Neural cell (in vitro differentiated cells): ENCODE data around the gene ERGIC3. TPM values are rescaled to one million over a fixed set of nuclear protein-coding genes. Genes with fewer than 3 reads are reported as not detected.

Source experiments
- H2AFZ ChIP-seq: fragments of 200-600, 300-800 bp; sonication (generic), shearing (Covaris generic); 2 replicates; pipeline ENCODE4 v1.6.0; 2014; ENCODE audit warnings: low read depth, mild to moderate bottlenecking, antibody characterized with exemption, low read length, moderate library complexity
- H3F3A ChIP-seq: fragments of 200-600 bp; shearing (Covaris generic); 2 replicates; pipeline ENCODE4 v1.6.1; 2016; ENCODE audit warnings: mild to moderate bottlenecking, moderate library complexity, mixed read lengths, antibody characterized with exemption, low read length; ENCODE audit not compliant: insufficient read depth, poor library complexity, severe bottlenecking
- H3K27ac ChIP-seq: fragments of 200-600, 300-800 bp; sonication (generic), shearing (Covaris generic); 2 replicates; pipeline ENCODE4 v1.5.1; 2014; ENCODE audit warnings: mild to moderate bottlenecking, low read length, moderate library complexity
- H3K27me3 ChIP-seq: fragments of 300-800, 200-600 bp; sonication (generic), shearing (Covaris generic); 2 replicates; pipeline ENCODE4 v1.6.0; 2014; ENCODE audit warnings: mild to moderate bottlenecking, low read depth, low read length, moderate library complexity; ENCODE audit not compliant: insufficient read depth
- H3K36me3 ChIP-seq: fragments of 300-800, 200-600 bp; sonication (generic), shearing (Covaris generic); 2 replicates; pipeline ENCODE4 v1.5.1; 2014; ENCODE audit warnings: mild to moderate bottlenecking, antibody characterized with exemption, low read length, moderate library complexity; ENCODE audit not compliant: insufficient read depth
- H3K4me2 ChIP-seq: fragments of 300-800, 200-600 bp; sonication (generic), shearing (Covaris generic); 2 replicates; pipeline ENCODE4 v1.6.0; 2014; ENCODE audit warnings: mild to moderate bottlenecking, low read length
- H3K4me3 ChIP-seq: fragments of 300-800, 200-600 bp; sonication (generic), shearing (Covaris generic); 2 replicates; pipeline ENCODE4 v1.5.1; 2014; ENCODE audit warnings: mild to moderate bottlenecking, low read length, moderate library complexity
- H3K79me2 ChIP-seq: fragments of 200-600 bp; shearing (Covaris generic); replicated peaks from 2 replicates; pipeline ENCODE4 v1.6.0; 2014; ENCODE audit warnings: mild to moderate bottlenecking, low read length, moderate library complexity; ENCODE audit not compliant: insufficient read depth
- H3K9ac ChIP-seq: fragments of 300-800, 200-600 bp; sonication (generic), shearing (Covaris generic); 2 replicates; pipeline ENCODE4 v1.6.1; 2016; ENCODE audit warnings: mild to moderate bottlenecking, low read length, mixed read lengths
- H3K9me2 ChIP-seq: fragments of 200-600 bp; shearing (Covaris generic); 2 replicates; pipeline ENCODE4 v1.6.1; 2016; ENCODE audit warnings: mild to moderate bottlenecking, low read length, mixed read lengths; ENCODE audit not compliant: insufficient read depth
- H3K9me3 ChIP-seq: fragments of 200-600, 300-800 bp; sonication (generic), shearing (Covaris generic); 2 replicates; pipeline ENCODE4 v1.6.1; 2016; ENCODE audit warnings: mild to moderate bottlenecking, mixed run types, low read length, moderate library complexity, mixed read lengths
- H4K20me1 ChIP-seq: fragments of 200-600 bp; shearing (Covaris generic); 2 replicates; pipeline ENCODE4 v1.6.1; 2016; ENCODE audit warnings: mild to moderate bottlenecking, mixed run types; ENCODE audit not compliant: insufficient read depth
- EP300 ChIP-seq: fragments of 450-650 bp; conservative IDR thresholded peaks from 2 replicates; pipeline ENCODE4 v1.6.1; 2014; ENCODE audit warnings: antibody characterized with exemption, mild to moderate bottlenecking, moderate library complexity; ENCODE audit not compliant: poor library complexity, severe bottlenecking
- EZH2 ChIP-seq: fragments of 200-600, 300-800 bp; shearing (Covaris generic), sonication (generic); IDR thresholded peaks from 2 replicates; pipeline ENCODE4 v1.6.1; 2014; ENCODE audit warnings: antibody characterized with exemption, low read length, borderline replicate concordance, mild to moderate bottlenecking; ENCODE audit not compliant: insufficient read depth, poor library complexity, severe bottlenecking
- MXI1 ChIP-seq: fragments of 450-650 bp; conservative IDR thresholded peaks from 2 replicates; pipeline ENCODE4 v1.6.1; 2014; ENCODE audit warnings: antibody characterized with exemption, mild to moderate bottlenecking; ENCODE audit not compliant: poor library complexity, severe bottlenecking
- POLR2AphosphoS5 ChIP-seq: IDR thresholded peaks from 2 replicates; pipeline ENCODE4 v1.6.1; 2012
- RAD21 ChIP-seq: fragments of 450-650 bp; conservative IDR thresholded peaks from 2 replicates; pipeline ENCODE4 v1.6.1; 2014; ENCODE audit warnings: antibody characterized with exemption, mild to moderate bottlenecking, moderate library complexity
- SMC3 ChIP-seq: fragments of 450-650 bp; conservative IDR thresholded peaks from 2 replicates; pipeline ENCODE4 v1.6.1; 2014; ENCODE audit warnings: antibody characterized with exemption, mild to moderate bottlenecking, moderate library complexity; ENCODE audit not compliant: poor library complexity
- TAF1 ChIP-seq: IDR thresholded peaks from 2 replicates; pipeline ENCODE4 v1.6.1; 2012; ENCODE audit warnings: low read depth
- polyA plus RNA-seq: library from polyadenylated mRNA; depleted of rRNA; stranded (reverse); fragments of >200 nt; gene quantifications from 2 replicates; pipeline ENCODE4 v1.2.3, GENCODE V29; 2014
- TF ChIP-seq, protein P1 (sequence below): fragments of 450-650 bp; IDR thresholded peaks from 2 replicates; pipeline ENCODE4 v1.5.1; 2014; ENCODE audit warnings: antibody characterized with exemption, mild to moderate bottlenecking, moderate library complexity; ENCODE audit not compliant: poor library complexity, severe bottlenecking
- TF ChIP-seq, protein P2 (sequence below): IDR thresholded peaks from 2 replicates; pipeline ENCODE4 v1.6.1; 2012; ENCODE audit warnings: borderline replicate concordance

The ERGIC3 gene
- polyA plus RNA-seq, 1 donor from 2014 or later, result 385 TPM

DNA sequence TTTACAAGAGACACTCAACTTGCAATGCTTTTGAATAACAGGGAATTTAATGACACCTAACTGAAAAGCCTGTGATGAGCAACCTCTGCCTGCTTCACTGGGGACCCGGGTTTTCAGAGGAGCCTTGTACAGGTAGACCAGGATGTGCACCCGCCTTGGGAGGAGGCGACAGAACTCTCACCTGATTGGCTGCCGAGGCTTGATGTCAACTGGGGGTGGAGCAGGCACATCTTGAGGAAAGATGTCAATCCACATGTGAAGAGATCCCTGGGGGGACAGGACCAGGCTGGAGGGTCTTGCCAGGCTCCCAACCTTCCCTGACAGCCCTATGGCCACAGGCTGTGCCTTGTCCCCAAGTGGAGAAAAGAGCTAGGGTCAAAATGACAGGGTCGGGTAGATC, 19.8 kb downstream of the ERGIC3 start:
- Histone ChIP-seq H3K27me3 (no peaks in the 10 kb centered on the region), H3K79me2 (no peaks in the 10 kb centered on the region), H3K4me2 (no peak overlapping the region), H3K9ac (no peak overlapping the region), H3F3A (no peaks in the 10 kb centered on the region), H3K9me3 (no peaks in the 10 kb centered on the region), H3K4me3 (no peak overlapping the region), H3K36me3 (no peaks in the 10 kb centered on the region), H2AFZ (no peak overlapping the region), H3K9me2 (no peaks in the 10 kb centered on the region), H4K20me1 (no peaks in the 10 kb centered on the region), H3K27ac (no peak overlapping the region)
- TF ChIP-seq, protein P1, sequence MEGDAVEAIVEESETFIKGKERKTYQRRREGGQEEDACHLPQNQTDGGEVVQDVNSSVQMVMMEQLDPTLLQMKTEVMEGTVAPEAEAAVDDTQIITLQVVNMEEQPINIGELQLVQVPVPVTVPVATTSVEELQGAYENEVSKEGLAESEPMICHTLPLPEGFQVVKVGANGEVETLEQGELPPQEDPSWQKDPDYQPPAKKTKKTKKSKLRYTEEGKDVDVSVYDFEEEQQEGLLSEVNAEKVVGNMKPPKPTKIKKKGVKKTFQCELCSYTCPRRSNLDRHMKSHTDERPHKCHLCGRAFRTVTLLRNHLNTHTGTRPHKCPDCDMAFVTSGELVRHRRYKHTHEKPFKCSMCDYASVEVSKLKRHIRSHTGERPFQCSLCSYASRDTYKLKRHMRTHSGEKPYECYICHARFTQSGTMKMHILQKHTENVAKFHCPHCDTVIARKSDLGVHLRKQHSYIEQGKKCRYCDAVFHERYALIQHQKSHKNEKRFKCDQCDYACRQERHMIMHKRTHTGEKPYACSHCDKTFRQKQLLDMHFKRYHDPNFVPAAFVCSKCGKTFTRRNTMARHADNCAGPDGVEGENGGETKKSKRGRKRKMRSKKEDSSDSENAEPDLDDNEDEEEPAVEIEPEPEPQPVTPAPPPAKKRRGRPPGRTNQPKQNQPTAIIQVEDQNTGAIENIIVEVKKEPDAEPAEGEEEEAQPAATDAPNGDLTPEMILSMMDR, result peak; percentile 3
- TF ChIP-seq RAD21, result no peak

DNA sequence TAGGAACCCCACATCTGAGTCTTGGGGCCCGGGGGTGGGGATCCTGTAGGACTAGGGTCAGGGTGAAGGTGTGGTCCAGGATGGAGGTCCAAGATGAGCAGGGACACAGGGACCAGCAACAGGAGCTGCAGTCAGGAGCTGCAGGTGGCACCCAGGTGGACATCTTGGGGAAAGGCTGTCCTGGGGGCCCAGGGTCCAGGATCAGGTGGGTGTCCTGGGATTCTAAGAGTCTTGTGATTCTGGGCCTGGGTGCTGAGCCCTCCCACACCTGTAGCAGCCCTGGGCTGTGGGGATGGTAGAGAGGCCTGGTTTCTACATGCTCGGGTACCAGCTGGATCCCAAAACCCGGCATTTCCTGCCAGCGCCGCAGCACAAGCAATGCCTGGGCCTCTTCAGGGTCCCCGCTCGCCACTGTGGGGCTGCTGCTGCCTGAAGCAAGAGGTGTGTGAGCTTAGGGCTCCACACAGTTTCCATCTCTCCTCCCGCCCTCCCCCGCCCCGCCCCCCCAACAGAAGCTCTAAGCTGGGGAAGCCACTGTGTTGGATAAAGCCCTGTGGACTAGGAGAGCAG, 20.7 kb downstream of the ERGIC3 start:
- Histone ChIP-seq H3K27ac (no peak overlapping the region), H3K4me2 (no peak overlapping the region), H3F3A (no peaks in the 10 kb centered on the region), H3K9me2 (no peaks in the 10 kb centered on the region), H3K9ac (no peak overlapping the region), H3K27me3 (no peaks in the 10 kb centered on the region), H3K79me2 (no peaks in the 10 kb centered on the region), H4K20me1 (no peaks in the 10 kb centered on the region), H2AFZ (no peak overlapping the region), H3K36me3 (no peaks in the 10 kb centered on the region), H3K9me3 (no peaks in the 10 kb centered on the region), H3K4me3 (no peak overlapping the region)
- TF ChIP-seq SMC3, result no peak

DNA sequence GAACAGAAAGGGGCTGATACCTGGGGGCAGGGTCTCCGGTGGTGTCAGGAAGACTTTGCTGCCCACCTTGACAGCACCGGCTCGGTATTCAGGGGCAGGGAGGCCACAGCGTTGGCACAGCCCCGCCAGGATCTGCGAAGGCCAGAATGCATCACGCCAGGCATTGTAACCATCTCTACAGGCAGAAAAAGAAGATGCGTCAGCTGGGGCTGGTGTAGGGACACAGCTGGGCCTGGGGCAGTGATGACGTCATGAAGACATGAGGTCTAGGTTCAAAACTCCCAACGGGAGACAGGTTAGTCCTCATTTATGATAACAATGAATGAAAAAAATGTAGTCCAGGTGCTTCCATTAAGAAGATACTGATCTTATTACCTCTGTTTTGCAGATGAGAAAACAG, 22.0 kb downstream of the ERGIC3 start:
- H2AFZ ChIP-seq, result no peak overlapping the region
- H3K79me2 ChIP-seq, result no peaks in the 10 kb centered on the region
- H3K36me3 ChIP-seq, result no peaks in the 10 kb centered on the region
- TF ChIP-seq, protein P2, sequence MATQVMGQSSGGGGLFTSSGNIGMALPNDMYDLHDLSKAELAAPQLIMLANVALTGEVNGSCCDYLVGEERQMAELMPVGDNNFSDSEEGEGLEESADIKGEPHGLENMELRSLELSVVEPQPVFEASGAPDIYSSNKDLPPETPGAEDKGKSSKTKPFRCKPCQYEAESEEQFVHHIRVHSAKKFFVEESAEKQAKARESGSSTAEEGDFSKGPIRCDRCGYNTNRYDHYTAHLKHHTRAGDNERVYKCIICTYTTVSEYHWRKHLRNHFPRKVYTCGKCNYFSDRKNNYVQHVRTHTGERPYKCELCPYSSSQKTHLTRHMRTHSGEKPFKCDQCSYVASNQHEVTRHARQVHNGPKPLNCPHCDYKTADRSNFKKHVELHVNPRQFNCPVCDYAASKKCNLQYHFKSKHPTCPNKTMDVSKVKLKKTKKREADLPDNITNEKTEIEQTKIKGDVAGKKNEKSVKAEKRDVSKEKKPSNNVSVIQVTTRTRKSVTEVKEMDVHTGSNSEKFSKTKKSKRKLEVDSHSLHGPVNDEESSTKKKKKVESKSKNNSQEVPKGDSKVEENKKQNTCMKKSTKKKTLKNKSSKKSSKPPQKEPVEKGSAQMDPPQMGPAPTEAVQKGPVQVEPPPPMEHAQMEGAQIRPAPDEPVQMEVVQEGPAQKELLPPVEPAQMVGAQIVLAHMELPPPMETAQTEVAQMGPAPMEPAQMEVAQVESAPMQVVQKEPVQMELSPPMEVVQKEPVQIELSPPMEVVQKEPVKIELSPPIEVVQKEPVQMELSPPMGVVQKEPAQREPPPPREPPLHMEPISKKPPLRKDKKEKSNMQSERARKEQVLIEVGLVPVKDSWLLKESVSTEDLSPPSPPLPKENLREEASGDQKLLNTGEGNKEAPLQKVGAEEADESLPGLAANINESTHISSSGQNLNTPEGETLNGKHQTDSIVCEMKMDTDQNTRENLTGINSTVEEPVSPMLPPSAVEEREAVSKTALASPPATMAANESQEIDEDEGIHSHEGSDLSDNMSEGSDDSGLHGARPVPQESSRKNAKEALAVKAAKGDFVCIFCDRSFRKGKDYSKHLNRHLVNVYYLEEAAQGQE, result no peak
- TF ChIP-seq POLR2AphosphoS5 (no peak), TAF1 (no peak), RAD21 (no peak), MXI1 (no peak), EP300 (no peak), SMC3 (no peak), EZH2 (no peak)
- TF ChIP-seq, protein P1, result no peak
- H3K9ac ChIP-seq, result no peak overlapping the region
- H3K4me3 ChIP-seq, result no peak overlapping the region
- H3K9me2 ChIP-seq, result no peaks in the 10 kb centered on the region
- H4K20me1 ChIP-seq, result no peaks in the 10 kb centered on the region
- H3K27ac ChIP-seq, result no peak overlapping the region
- H3K9me3 ChIP-seq, result no peaks in the 10 kb centered on the region
- H3F3A ChIP-seq, result no peaks in the 10 kb centered on the region
- H3K4me2 ChIP-seq, result no peak overlapping the region
- H3K27me3 ChIP-seq, result no peaks in the 10 kb centered on the region
